Adipose tissue (tissue), 3 donors: ENCODE data around the gene SLCO2A1. TPM values are rescaled to one million over a fixed set of nuclear protein-coding genes. Genes with fewer than 3 reads are reported as not detected.
"Not testable (repeated sequence)": the region's sequence is repeated elsewhere in the genome, so short reads cannot be mapped to it uniquely, and the experiment has no call there.

Experiments used
- H3K27ac ChIP-seq: one replicate; pipeline ENCODE4 v1.5.1; 2013; ENCODE audit warnings: low read depth, low read length
- WGBS, 3 donors: extraction: QIAGEN DNeasy Blood & Tissue Kit; methylation state at CpG; one replicate each; pipeline ENCODE4 v1.1.7; 2013; 5-methylcytosine and 5-hydroxymethylcytosine counted together
- polyA plus RNA-seq, 3 donors: library from polyadenylated mRNA; stranded (reverse); fragments of 200-250 nt; gene quantifications; one replicate each; pipeline ENCODE4 v1.2.3, GENCODE V29; 2013
- donor health status: healthy with polysubstance abuse.
- donor health status: Bipolar disorder and iron deficiency.
- donor health status: healthy.

Gene SLCO2A1
- 10 to 100 TPM in 1 of 3 donors, 1 to 10 TPM in 2; 5.2 to 33.5 (median 6.3) TPM for polyA plus RNA-seq

GRCh38 chr3:134029734-134030378 is at the start of gene SLCO2A1:
SLCO2A1 (minus strand) TSS chr3:134029925; CDS start chr3:134029802, 123 bp downstream.
- 1% methylated on average over 22 to 64 of the region's 67 CpGs for WGBS, 3 donors
- no peak within 1 kb of the TSS for H3K27ac ChIP-seq

DNA sequence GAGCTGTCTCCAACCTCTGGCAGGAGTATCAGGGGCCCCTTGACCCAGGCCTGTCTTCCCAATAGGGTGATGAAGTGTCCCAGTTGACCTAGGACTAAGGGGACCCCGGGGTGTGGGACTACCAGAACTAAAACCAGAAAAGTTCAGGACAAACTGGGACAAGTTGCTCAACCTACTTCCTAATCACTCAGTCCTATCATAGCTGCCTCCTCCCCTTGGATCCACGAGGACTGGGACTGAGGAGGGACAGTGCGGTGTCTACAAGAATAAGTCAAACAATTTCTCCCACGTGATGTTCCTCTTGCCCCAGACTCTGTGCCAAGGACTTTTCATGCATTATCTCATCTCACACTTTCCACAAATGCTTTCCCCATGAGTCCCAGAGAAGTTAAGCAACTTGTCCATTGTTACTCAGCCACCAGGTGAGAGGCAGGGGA is 49.4 kb upstream of the SLCO2A1 start:
- WGBS, 3 donors, result 71 to 82% (median 82%) methylated on average over 4 of the region's 4 CpGs
- H3K27ac ChIP-seq, result no peak overlapping the region

- no peak overlapping the region for H3K27ac ChIP-seq
- 72 to 89% (median 85%) methylated on average over 8 of the region's 8 CpGs for WGBS, 3 donors
Measured at GRCh38 chr3:134078169-134078831, 48.6 kb upstream of the SLCO2A1 start.

- H3K27ac ChIP-seq, result no peak overlapping the region
- 85 to 92% (median 88%) methylated on average over 3 of the region's 3 CpGs for WGBS, 3 donors
Measured at GRCh38 chr3:134077649-134078161, 48.0 kb upstream of the SLCO2A1 start.

GRCh38 chr3:134076851-134077250 is 47.1 kb upstream of the SLCO2A1 start:
- WGBS, 3 donors, result 88 to 92% (median 91%) methylated on average over 1 to 2 of the region's 2 CpGs
- no peak overlapping the region for H3K27ac ChIP-seq

DNA sequence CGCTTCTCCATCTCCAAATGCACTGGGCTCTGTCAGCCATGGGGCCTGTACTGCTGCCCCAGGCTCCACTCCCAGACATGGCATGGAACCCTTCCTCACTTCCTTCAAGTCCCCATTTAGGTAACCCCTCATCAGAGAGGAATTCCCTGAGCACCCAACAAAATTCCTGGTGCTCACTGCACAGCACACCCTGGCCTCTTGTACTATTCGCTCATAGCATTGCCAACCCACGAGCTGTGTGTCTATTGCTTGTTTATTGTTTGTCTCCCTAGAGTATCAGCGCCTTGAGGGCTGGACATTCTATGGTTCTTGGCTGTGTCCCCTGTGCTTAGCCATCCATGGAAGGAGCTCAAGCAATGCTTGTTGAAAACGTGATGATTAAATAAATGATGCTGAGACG is 46.1 kb upstream of the SLCO2A1 start:
- no peak overlapping the region for H3K27ac ChIP-seq
- 87 to 93% (median 91%) methylated on average over 6 of the region's 6 CpGs for WGBS, 3 donors

- H3K27ac ChIP-seq, result no peak overlapping the region
- 92 to 98% (median 95%) methylated on average over 3 of the region's 3 CpGs for WGBS, 3 donors
Measured at GRCh38 chr3:134075568-134075825, 45.8 kb upstream of the SLCO2A1 start.

- 85 to 87% (median 87%) methylated on average over 9 of the region's 9 CpGs for WGBS, 3 donors
- H3K27ac ChIP-seq, result no peak overlapping the region
Measured at GRCh38 chr3:134074790-134075567, 45.3 kb upstream of the SLCO2A1 start.

DNA sequence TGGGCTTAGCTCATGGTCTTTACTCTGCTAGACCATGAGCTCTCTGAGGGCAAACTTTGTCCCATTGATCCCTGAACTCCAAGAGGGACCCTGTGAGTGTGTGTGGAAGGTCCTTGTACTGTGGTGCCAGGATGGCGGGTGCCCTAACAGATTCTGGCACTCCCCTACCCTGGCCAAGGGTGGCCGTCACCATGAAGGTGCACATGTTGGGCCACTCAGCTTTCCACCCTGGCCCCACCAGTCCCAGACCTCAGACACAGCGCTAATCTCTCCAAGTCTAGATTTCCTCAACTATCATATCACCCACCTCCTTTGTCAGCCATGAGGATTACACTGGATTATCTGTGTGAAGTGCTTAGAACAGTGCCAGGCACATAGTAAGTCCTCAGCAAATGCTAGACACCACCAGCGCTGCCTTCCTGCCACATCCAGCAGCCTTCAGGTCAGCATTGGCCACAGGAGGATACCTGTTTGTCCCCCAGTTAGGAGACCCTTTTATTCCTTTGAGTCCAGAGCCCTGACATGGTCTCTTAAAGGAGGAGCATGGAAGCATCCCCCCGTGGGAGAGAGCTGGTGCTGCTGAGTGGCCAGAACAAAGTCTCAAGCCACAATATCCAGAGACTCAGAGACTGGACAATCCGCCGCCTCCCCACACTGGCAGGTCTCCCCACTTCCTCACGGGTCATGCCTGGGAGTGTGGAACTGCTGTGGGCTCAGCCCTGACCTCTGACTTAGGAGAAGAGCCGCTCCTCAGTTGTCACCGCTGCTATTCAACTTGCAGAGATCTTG is 44.5 kb upstream of the SLCO2A1 start:
- 82 to 86% (median 85%) methylated on average over 10 of the region's 10 CpGs for WGBS, 3 donors
- H3K27ac ChIP-seq, result no peak overlapping the region

DNA sequence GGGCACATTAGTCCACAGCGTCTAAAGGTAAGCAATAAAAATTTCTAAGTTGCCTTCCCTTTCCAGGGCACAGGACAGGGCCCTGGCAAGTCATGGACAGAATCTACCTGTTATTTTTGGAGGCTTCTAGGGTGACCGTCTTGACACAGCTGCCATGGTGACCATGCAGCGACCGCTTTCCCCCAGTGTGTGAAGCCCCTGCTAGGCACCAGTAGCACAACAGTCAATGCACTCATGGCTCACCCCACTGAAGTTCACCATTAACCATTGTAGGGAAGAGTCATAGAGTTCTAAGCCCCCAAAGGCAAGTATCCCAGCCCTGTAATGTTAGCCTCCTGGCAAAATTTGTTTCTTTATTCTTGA is 43.8 kb upstream of the SLCO2A1 start:
- H3K27ac ChIP-seq, result no peak overlapping the region
- 96 to 98% (median 96%) methylated on average over 4 of the region's 4 CpGs for WGBS, 3 donors

- H3K27ac ChIP-seq, result no peak overlapping the region
- WGBS, 3 donors, result 90 to 94% (median 93%) methylated on average over 15 of the region's 15 CpGs
Measured at GRCh38 chr3:134072881-134073582, 43.3 kb upstream of the SLCO2A1 start.

DNA sequence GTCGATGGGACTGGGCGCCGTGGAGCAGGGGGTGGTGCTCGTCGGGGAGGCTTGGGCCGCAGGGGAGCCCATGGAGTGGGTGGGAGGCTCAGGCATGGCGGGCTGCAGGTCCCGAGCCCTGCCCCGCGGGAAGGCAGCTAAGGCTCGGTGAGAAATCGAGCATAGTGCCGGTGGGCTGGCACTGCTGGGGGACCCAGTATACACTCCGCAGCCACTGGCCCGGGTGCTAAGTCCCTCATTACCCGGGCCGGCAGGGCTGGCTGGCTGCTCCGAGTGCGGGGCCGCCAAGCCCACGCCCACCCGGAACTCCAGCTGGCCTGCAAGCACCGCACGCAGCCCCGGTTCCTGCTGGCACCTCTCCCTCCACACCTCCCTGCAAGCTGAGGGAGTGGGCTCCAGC is 40.6 kb upstream of the SLCO2A1 start:
- WGBS, 3 donors, result 92 to 94% (median 93%) methylated on average over 17 to 25 of the region's 25 CpGs
- not testable (repeated sequence) for H3K27ac ChIP-seq

DNA sequence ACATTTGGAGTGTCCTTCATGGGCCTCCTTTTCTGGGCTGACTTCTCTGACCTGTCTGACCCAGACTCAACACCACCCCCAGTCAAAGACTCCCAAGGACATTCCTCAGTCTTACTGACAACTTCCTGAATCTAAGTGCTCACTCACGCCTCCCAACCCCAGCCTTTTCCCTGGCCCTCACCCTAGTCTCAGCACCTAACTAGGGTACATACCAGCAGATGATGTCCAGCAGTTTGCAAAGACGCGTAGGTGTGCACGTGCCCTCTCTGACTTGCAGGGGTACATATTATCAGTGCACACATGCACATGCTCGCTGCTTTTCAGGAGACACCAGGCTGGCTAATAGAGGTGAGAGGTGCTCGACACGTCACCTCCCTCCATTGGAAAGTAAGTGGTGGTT is 38.7 kb upstream of the SLCO2A1 start:
- H3K27ac ChIP-seq, result no peak overlapping the region
- WGBS, 3 donors, result 93 to 94% (median 93%) methylated on average over 7 of the region's 7 CpGs

- WGBS, 3 donors, result 86 to 88% (median 87%) methylated on average over 14 of the region's 14 CpGs
- no peak overlapping the region for H3K27ac ChIP-seq
Measured at GRCh38 chr3:134067531-134068161, 37.9 kb upstream of the SLCO2A1 start.

DNA sequence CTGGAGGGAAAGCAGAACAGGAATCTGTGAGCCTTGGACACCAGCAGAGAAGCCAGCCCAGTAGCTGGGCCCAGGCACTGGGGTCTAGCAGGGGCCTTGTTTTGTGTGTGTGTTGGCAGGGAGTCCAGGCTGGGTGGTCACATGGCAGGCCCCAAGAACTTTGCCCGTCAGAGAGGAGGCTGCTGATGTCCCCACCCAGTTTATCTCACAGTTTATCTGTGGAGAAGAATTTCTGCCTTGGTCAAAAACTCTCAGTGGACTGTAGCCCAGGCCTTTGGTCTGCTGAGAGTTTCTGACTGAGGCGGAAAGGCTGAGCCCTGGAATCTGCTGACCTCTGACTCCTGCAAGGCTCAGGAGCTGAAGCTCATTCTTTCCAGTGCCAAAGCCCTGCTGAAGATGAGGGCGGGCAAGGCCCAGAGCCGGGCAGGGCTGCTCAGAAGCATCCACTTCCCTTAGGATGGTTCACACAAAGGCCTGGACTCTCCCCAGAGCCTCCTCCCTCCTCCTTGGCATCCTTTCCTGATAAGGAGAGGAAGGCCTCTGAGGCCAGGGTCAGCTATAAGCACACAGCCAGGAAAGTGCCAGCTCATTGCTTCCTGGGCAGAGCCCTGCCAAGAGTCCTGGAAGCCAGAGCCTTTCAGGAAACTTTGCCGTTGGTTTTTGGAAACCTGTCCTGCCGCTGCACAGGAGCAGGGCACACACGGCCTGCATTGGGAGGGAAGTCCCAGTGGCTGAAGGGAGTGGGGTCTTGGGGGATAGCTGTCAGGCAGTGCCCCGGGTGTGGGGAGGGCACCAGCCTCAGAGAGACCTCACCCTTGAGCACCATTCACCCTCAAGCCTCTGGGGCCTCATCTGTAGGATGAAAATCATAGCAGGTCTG is 37.2 kb upstream of the SLCO2A1 start:
- no peak overlapping the region for H3K27ac ChIP-seq
- WGBS, 3 donors, result 59 to 68% (median 66%) methylated on average over 8 of the region's 8 CpGs

DNA sequence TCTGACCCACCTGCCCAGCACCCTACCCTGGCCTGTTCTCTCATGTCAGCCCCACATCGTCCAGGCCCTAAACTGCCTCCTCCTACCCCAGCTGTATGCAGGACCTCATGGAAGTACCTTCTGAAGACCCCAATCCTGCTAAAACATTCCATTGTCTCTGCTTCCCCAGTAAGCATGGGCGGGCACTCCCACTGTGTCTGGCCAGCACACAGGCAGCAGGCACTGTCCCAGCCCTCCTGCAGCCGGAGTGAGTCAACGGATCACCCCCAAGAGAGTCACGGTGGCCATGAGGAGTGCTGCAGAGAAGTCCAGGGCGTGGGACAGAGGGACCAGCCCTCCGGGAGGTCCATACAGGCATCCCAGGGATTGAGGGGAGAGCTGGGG is 36.4 kb upstream of the SLCO2A1 start:
- 77 to 92% (median 82%) methylated on average over 7 of the region's 7 CpGs for WGBS, 3 donors
- no peak overlapping the region for H3K27ac ChIP-seq
